ENCODE data around the gene PLAU. TPM values are rescaled to one million over a fixed set of nuclear protein-coding genes. Genes with fewer than 3 reads are reported as not detected.

PLAU gene
- total RNA-seq, 1 donor from 2014 or later = 90.2 TPM

DNA sequence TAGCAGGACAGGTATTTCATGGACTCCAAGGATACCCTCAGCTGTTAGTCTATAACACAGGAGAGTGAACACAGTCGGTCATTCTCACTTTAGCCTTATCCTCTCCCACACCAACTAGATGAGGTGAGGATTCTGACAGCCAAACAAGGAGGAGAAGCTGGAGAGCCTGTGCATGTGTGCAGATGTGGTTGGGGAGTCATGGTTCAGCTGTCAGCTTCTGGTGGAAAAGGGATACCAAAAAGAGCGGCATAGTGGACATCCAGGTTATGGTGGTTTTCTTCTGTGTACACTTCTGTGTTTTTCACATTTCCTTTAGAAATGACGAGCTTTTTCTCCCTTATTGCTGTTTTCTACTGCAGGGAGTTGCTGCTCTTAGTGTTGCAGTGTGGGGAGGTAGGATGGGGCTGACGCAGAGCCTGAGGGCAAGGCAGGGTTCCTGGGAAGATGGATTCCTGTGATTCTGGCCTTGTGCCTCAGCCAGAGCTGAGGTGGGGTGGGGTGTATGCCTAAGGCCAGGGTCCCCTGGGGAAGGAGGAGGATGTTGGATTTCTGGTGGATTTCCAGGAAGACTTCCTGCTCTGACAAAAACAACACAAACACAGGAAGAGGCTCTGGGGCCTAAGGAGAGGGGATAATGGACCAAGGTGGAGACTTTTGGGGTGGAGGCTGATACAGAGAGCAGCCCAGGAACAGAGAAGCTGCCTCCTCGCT is 26.6 kb downstream of the PLAU start:
- Mint-ChIP-seq H3K27ac (ENCODE audit: unreplicated experiment) (no peak overlapping the region), H3K9me3 (ENCODE audit: unreplicated experiment) (peaks cover 3% of the 10 kb centered on the region), H3K4me1 (ENCODE audit: low read depth, unreplicated experiment) (peaks cover 13% of the 10 kb centered on the region)

DNA sequence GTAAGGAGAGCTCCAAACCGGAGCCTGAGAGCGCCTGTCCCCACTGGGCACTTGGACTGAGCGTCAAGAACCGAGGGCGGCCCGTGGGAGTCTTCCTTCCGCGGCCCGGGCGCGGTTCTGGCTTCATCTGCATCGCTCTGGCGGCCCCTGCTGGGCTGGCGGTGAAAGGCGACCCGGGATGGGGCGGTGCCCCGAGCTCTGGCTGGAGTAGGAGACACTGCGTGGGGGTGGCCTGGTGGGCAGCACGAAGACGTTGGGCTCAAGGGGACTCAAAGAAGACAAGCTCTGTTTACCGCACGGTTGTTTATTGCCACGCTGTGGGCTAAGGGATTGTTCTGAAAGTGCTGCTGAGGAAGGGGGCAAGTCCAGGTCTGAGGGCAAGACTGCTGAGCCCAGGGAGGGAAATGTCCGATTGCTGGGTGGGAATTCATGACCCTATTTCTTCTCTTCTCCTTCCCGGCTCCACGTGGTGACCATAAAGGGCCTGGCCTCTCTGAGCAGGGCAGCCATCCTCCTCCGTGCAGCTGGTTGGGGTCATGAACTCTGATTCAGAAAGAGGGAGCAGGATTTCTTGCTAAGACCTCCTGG is 29.8 kb downstream of the PLAU start:
- Histone ChIP-seq H3K79me2 (ENCODE audit: insufficient read depth, low read length) (no peaks in the 10 kb centered on the region), H4K20me1 (ENCODE audit: insufficient read depth, low read length) (no peaks in the 10 kb centered on the region), H3K27ac (ENCODE audit: low read depth, low read length) (no peak overlapping the region), H3K9me3 (ENCODE audit: insufficient read depth, low read depth, low read length) (peaks cover 4% of the 10 kb centered on the region), H3K4me2 (ENCODE audit: low read length) (peak overlapping the region; percentile 68), H3K36me3 (ENCODE audit: insufficient read depth, low read length) (no peaks in the 10 kb centered on the region), H3K4me1 (ENCODE audit: insufficient read depth, low read length) (peaks cover 11% of the 10 kb centered on the region), H3K9ac (ENCODE audit: low read length) (peak overlapping the region; percentile 54), H3K4me3 (ENCODE audit: insufficient read depth, low read depth, low read length) (no peak overlapping the region), H3K27me3 (ENCODE audit: insufficient read depth, low read length) (no peaks in the 10 kb centered on the region), H2AFZ (ENCODE audit: low read depth, low read length) (peak overlapping the region; percentile 80)
- Mint-ChIP-seq H3K4me3 (ENCODE audit: unreplicated experiment) (peak overlapping the region; percentile 67), H3K36me3 (ENCODE audit: low read depth, unreplicated experiment) (peaks cover 4% of the 10 kb centered on the region), H3K27me3 (ENCODE audit: low read depth, unreplicated experiment) (peaks cover 5% of the 10 kb centered on the region), H3K9me3 (ENCODE audit: unreplicated experiment) (peaks cover 6% of the 10 kb centered on the region), H3K4me1 (ENCODE audit: low read depth, unreplicated experiment) (peaks cover 10% of the 10 kb centered on the region), H3K27ac (ENCODE audit: unreplicated experiment) (peak overlapping the region; percentile 81)
- no peak for FAIRE-seq
- no peak for DNase-seq (ENCODE audit: low read depth)
- TF ChIP-seq, protein P1, sequence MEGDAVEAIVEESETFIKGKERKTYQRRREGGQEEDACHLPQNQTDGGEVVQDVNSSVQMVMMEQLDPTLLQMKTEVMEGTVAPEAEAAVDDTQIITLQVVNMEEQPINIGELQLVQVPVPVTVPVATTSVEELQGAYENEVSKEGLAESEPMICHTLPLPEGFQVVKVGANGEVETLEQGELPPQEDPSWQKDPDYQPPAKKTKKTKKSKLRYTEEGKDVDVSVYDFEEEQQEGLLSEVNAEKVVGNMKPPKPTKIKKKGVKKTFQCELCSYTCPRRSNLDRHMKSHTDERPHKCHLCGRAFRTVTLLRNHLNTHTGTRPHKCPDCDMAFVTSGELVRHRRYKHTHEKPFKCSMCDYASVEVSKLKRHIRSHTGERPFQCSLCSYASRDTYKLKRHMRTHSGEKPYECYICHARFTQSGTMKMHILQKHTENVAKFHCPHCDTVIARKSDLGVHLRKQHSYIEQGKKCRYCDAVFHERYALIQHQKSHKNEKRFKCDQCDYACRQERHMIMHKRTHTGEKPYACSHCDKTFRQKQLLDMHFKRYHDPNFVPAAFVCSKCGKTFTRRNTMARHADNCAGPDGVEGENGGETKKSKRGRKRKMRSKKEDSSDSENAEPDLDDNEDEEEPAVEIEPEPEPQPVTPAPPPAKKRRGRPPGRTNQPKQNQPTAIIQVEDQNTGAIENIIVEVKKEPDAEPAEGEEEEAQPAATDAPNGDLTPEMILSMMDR (IDR thresholded peaks at IDR 0.05; ENCODE audit: insufficient read depth, low read depth, low read length) = peak; percentile 67
- TF ChIP-seq EZH2 (IDR thresholded peaks at IDR 0.05; ENCODE audit: insufficient read depth, low read length) = no peak

More for the DNA sequence above, 26.6 kb downstream of the PLAU start:
- Histone ChIP-seq H4K20me1 (ENCODE audit: insufficient read depth, low read length) (no peaks in the 10 kb centered on the region), H3K4me3 (ENCODE audit: insufficient read depth, low read depth, low read length) (no peak overlapping the region), H3K9ac (ENCODE audit: low read length) (no peak overlapping the region), H3K9me3 (ENCODE audit: insufficient read depth, low read depth, low read length) (no peaks in the 10 kb centered on the region), H3K79me2 (ENCODE audit: insufficient read depth, low read length) (no peaks in the 10 kb centered on the region), H2AFZ (ENCODE audit: low read depth, low read length) (no peak overlapping the region), H3K27me3 (ENCODE audit: insufficient read depth, low read length) (no peaks in the 10 kb centered on the region), H3K36me3 (ENCODE audit: insufficient read depth, low read length) (no peaks in the 10 kb centered on the region), H3K4me2 (ENCODE audit: low read length) (no peak overlapping the region), H3K4me1 (ENCODE audit: insufficient read depth, low read length) (peaks cover 11% of the 10 kb centered on the region), H3K27ac (ENCODE audit: low read depth, low read length) (no peak overlapping the region)
- Mint-ChIP-seq H3K4me3 (ENCODE audit: unreplicated experiment) (no peak overlapping the region), H3K36me3 (ENCODE audit: low read depth, unreplicated experiment) (no peaks in the 10 kb centered on the region), H3K27me3 (ENCODE audit: low read depth, unreplicated experiment) (peaks cover 7% of the 10 kb centered on the region)
- TF ChIP-seq, protein P1 (IDR thresholded peaks at IDR 0.05; ENCODE audit: insufficient read depth, low read depth, low read length) = no peak
- DNase-seq (ENCODE audit: low read depth) (no peak), FAIRE-seq (no peak)

DNA sequence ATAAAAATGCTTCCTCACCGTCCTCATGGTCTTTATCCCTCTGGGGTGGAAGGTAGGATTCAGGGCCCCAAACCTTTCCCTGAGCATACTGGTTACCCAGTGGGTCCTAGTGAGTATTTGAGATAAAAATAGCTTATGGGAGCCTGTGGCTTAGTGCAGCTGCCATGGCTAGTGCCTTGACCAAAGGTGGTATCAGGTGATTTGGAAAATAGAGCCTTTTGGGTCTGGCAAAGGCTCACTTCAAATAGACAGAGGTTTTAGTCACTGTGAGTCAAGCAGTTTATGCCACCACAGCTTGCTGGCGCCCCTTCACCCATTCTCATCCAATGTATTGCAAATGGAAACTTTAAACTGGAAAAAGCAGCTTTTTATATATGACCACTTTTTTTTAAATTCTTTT is 30.4 kb downstream of the PLAU start:
- no peak for FAIRE-seq
- H3K4me2 ChIP-seq (ENCODE audit: low read length) = peak overlapping the region; percentile 68
- peaks cover 4% of the 10 kb centered on the region for H3K9me3 ChIP-seq (ENCODE audit: insufficient read depth, low read depth, low read length)
- no peak overlapping the region for H3K27ac ChIP-seq (ENCODE audit: low read depth, low read length)
- TF ChIP-seq, protein P1 (IDR thresholded peaks at IDR 0.05; ENCODE audit: insufficient read depth, low read depth, low read length) = no peak
- Mint-ChIP-seq H3K27me3 (ENCODE audit: low read depth, unreplicated experiment) (no peaks in the 10 kb centered on the region), H3K9me3 (ENCODE audit: unreplicated experiment) (peaks cover 6% of the 10 kb centered on the region), H3K4me3 (ENCODE audit: unreplicated experiment) (no peak overlapping the region), H3K36me3 (ENCODE audit: low read depth, unreplicated experiment) (peaks cover 4% of the 10 kb centered on the region), H3K27ac (ENCODE audit: unreplicated experiment) (no peak overlapping the region), H3K4me1 (ENCODE audit: low read depth, unreplicated experiment) (peaks cover 10% of the 10 kb centered on the region)
- H3K79me2 ChIP-seq (ENCODE audit: insufficient read depth, low read length) = no peaks in the 10 kb centered on the region
- no peaks in the 10 kb centered on the region for H4K20me1 ChIP-seq (ENCODE audit: insufficient read depth, low read length)
- peak overlapping the region; percentile 80 for H2AFZ ChIP-seq (ENCODE audit: low read depth, low read length)
- no peaks in the 10 kb centered on the region for H3K36me3 ChIP-seq (ENCODE audit: insufficient read depth, low read length)
- peaks cover 11% of the 10 kb centered on the region for H3K4me1 ChIP-seq (ENCODE audit: insufficient read depth, low read length)
- H3K27me3 ChIP-seq (ENCODE audit: insufficient read depth, low read length) = no peaks in the 10 kb centered on the region
- peak; percentile 39 for DNase-seq (ENCODE audit: low read depth)
- peak overlapping the region; percentile 54 for H3K9ac ChIP-seq (ENCODE audit: low read length)
- H3K4me3 ChIP-seq (ENCODE audit: insufficient read depth, low read depth, low read length) = no peak overlapping the region
